ENCODE data around the gene ARFGEF3. TPM values are rescaled to one million over a fixed set of nuclear protein-coding genes. Genes with fewer than 3 reads are reported as not detected.

ARFGEF3 gene
- polyA plus RNA-seq, 2 donors, result 0.15 to 0.20 TPM

GRCh38 chr6:138242987-138243592, 81.4 kb downstream of the ARFGEF3 start:
- H3K9me3 ChIP-seq (ENCODE audit: control insufficient read depth in 2 of 2, insufficient read depth in 1 of 2, low read depth in 1 of 2, low read length in 1 of 2), result no peaks in the 10 kb centered on the region
- 65 to 70% methylated on average over 4 of the region's 4 CpGs for WGBS, 2 donors
- H3K27me3 ChIP-seq (ENCODE audit: control insufficient read depth in 1 of 2, insufficient read depth in 2 of 2, low read length in 2 of 2), result no peaks in the 10 kb centered on the region
- H3K27ac ChIP-seq (ENCODE audit: low read depth in 2 of 2, low read length in 1 of 2), result no peak overlapping the region
- no peaks in the 10 kb centered on the region for H3K4me1 ChIP-seq (ENCODE audit: control insufficient read depth in 2 of 2, insufficient read depth in 2 of 2, low read length in 1 of 2)
- no peaks in the 10 kb centered on the region for H3K36me3 ChIP-seq (ENCODE audit: control insufficient read depth in 2 of 2, insufficient read depth in 2 of 2, low read length in 1 of 2)
- no peak overlapping the region for H3K4me3 ChIP-seq (ENCODE audit: low read depth in 1 of 2, low read length in 2 of 2)

- no peaks in the 10 kb centered on the region for H3K36me3 ChIP-seq (ENCODE audit: control insufficient read depth in 2 of 2, insufficient read depth in 2 of 2, low read length in 1 of 2)
- H3K27ac ChIP-seq (ENCODE audit: low read depth in 2 of 2, low read length in 1 of 2), result no peak overlapping the region
- 76 to 84% methylated on average over 3 of the region's 3 CpGs for WGBS, 2 donors
- no peaks in the 10 kb centered on the region for H3K27me3 ChIP-seq (ENCODE audit: control insufficient read depth in 1 of 2, insufficient read depth in 2 of 2, low read length in 2 of 2)
- no peaks in the 10 kb centered on the region for H3K9me3 ChIP-seq (ENCODE audit: control insufficient read depth in 2 of 2, insufficient read depth in 1 of 2, low read depth in 1 of 2, low read length in 1 of 2)
- peaks cover 0 to 2% of the 10 kb centered on the region in 2 donors for H3K4me1 ChIP-seq (ENCODE audit: control insufficient read depth in 2 of 2, insufficient read depth in 2 of 2, low read length in 1 of 2)
- no peak overlapping the region for H3K4me3 ChIP-seq (ENCODE audit: low read depth in 1 of 2, low read length in 2 of 2)
Observed at GRCh38 chr6:138245751-138246150, 84.0 kb downstream of the ARFGEF3 start.

GRCh38 chr6:138246650-138247440, 85.1 kb downstream of the ARFGEF3 start:
- Histone ChIP-seq H3K9me3 (ENCODE audit: control insufficient read depth in 2 of 2, insufficient read depth in 1 of 2, low read depth in 1 of 2, low read length in 1 of 2) (no peaks in the 10 kb centered on the region), H3K27ac (ENCODE audit: low read depth in 2 of 2, low read length in 1 of 2) (no peak overlapping the region), H3K4me3 (ENCODE audit: low read depth in 1 of 2, low read length in 2 of 2) (no peak overlapping the region), H3K27me3 (ENCODE audit: control insufficient read depth in 1 of 2, insufficient read depth in 2 of 2, low read length in 2 of 2) (no peaks in the 10 kb centered on the region), H3K36me3 (ENCODE audit: control insufficient read depth in 2 of 2, insufficient read depth in 2 of 2, low read length in 1 of 2) (no peaks in the 10 kb centered on the region), H3K4me1 (ENCODE audit: control insufficient read depth in 2 of 2, insufficient read depth in 2 of 2, low read length in 1 of 2) (peaks cover 0 to 2% of the 10 kb centered on the region in 2 donors)
- WGBS, 2 donors, result 86% methylated on average over 3 of the region's 3 CpGs

- H3K27me3 ChIP-seq (ENCODE audit: control insufficient read depth in 1 of 2, insufficient read depth in 2 of 2, low read length in 2 of 2), result no peaks in the 10 kb centered on the region
- H3K4me1 ChIP-seq (ENCODE audit: control insufficient read depth in 2 of 2, insufficient read depth in 2 of 2, low read length in 1 of 2), result peaks cover 0 to 2% of the 10 kb centered on the region in 2 donors
- no peak overlapping the region for H3K27ac ChIP-seq (ENCODE audit: low read depth in 2 of 2, low read length in 1 of 2)
- no peaks in the 10 kb centered on the region for H3K9me3 ChIP-seq (ENCODE audit: control insufficient read depth in 2 of 2, insufficient read depth in 1 of 2, low read depth in 1 of 2, low read length in 1 of 2)
- H3K4me3 ChIP-seq (ENCODE audit: low read depth in 1 of 2, low read length in 2 of 2), result no peak overlapping the region
- H3K36me3 ChIP-seq (ENCODE audit: control insufficient read depth in 2 of 2, insufficient read depth in 2 of 2, low read length in 1 of 2), result no peaks in the 10 kb centered on the region
- 90% methylated on average over 7 of the region's 7 CpGs for WGBS, 2 donors
Observed at GRCh38 chr6:138248011-138248410, 86.3 kb downstream of the ARFGEF3 start.

GRCh38 chr6:138248878-138249277, 87.1 kb downstream of the ARFGEF3 start:
- Histone ChIP-seq H3K9me3 (ENCODE audit: control insufficient read depth in 2 of 2, insufficient read depth in 1 of 2, low read depth in 1 of 2, low read length in 1 of 2) (no peaks in the 10 kb centered on the region), H3K4me3 (ENCODE audit: low read depth in 1 of 2, low read length in 2 of 2) (no peak overlapping the region), H3K36me3 (ENCODE audit: control insufficient read depth in 2 of 2, insufficient read depth in 2 of 2, low read length in 1 of 2) (no peaks in the 10 kb centered on the region), H3K27ac (ENCODE audit: low read depth in 2 of 2, low read length in 1 of 2) (no peak overlapping the region), H3K4me1 (ENCODE audit: control insufficient read depth in 2 of 2, insufficient read depth in 2 of 2, low read length in 1 of 2) (peaks cover 0 to 2% of the 10 kb centered on the region in 2 donors), H3K27me3 (ENCODE audit: control insufficient read depth in 1 of 2, insufficient read depth in 2 of 2, low read length in 2 of 2) (no peaks in the 10 kb centered on the region)
- 84 to 89% methylated on average over 1 of the region's 1 CpG for WGBS, 2 donors

GRCh38 chr6:138250053-138250452, 88.3 kb downstream of the ARFGEF3 start:
- Histone ChIP-seq H3K9me3 (ENCODE audit: control insufficient read depth in 2 of 2, insufficient read depth in 1 of 2, low read depth in 1 of 2, low read length in 1 of 2) (no peaks in the 10 kb centered on the region), H3K36me3 (ENCODE audit: control insufficient read depth in 2 of 2, insufficient read depth in 2 of 2, low read length in 1 of 2) (no peaks in the 10 kb centered on the region), H3K4me3 (ENCODE audit: low read depth in 1 of 2, low read length in 2 of 2) (no peak overlapping the region), H3K27me3 (ENCODE audit: control insufficient read depth in 1 of 2, insufficient read depth in 2 of 2, low read length in 2 of 2) (no peaks in the 10 kb centered on the region), H3K4me1 (ENCODE audit: control insufficient read depth in 2 of 2, insufficient read depth in 2 of 2, low read length in 1 of 2) (peaks cover 0 to 2% of the 10 kb centered on the region in 2 donors), H3K27ac (ENCODE audit: low read depth in 2 of 2, low read length in 1 of 2) (no peak overlapping the region)
- 91 to 94% methylated on average over 4 of the region's 4 CpGs for WGBS, 2 donors

- peaks cover 0 to 2% of the 10 kb centered on the region in 2 donors for H3K4me1 ChIP-seq (ENCODE audit: control insufficient read depth in 2 of 2, insufficient read depth in 2 of 2, low read length in 1 of 2)
- 45 to 55% methylated on average over 16 of the region's 16 CpGs for WGBS, 2 donors
Observed at GRCh38 chr6:138250513-138251247, 88.9 kb downstream of the ARFGEF3 start.

GRCh38 chr6:138253731-138254130, 92.0 kb downstream of the ARFGEF3 start:
- Histone ChIP-seq H3K9me3 (ENCODE audit: control insufficient read depth in 2 of 2, insufficient read depth in 1 of 2, low read depth in 1 of 2, low read length in 1 of 2) (no peaks in the 10 kb centered on the region), H3K4me1 (ENCODE audit: control insufficient read depth in 2 of 2, insufficient read depth in 2 of 2, low read length in 1 of 2) (peaks cover 0 to 2% of the 10 kb centered on the region in 2 donors), H3K36me3 (ENCODE audit: control insufficient read depth in 2 of 2, insufficient read depth in 2 of 2, low read length in 1 of 2) (no peaks in the 10 kb centered on the region), H3K27me3 (ENCODE audit: control insufficient read depth in 1 of 2, insufficient read depth in 2 of 2, low read length in 2 of 2) (no peaks in the 10 kb centered on the region), H3K4me3 (ENCODE audit: low read depth in 1 of 2, low read length in 2 of 2) (no peak overlapping the region), H3K27ac (ENCODE audit: low read depth in 2 of 2, low read length in 1 of 2) (no peak overlapping the region)
- WGBS, 2 donors, result 91 to 95% methylated on average over 11 of the region's 11 CpGs

More at GRCh38 chr6:138250513-138251247, 88.9 kb downstream of the ARFGEF3 start:
- Histone ChIP-seq H3K27ac (ENCODE audit: low read depth in 2 of 2, low read length in 1 of 2) (peak overlapping the region; percentile 15 to 16), H3K4me3 (ENCODE audit: low read depth in 1 of 2, low read length in 2 of 2) (no peak overlapping the region), H3K9me3 (ENCODE audit: control insufficient read depth in 2 of 2, insufficient read depth in 1 of 2, low read depth in 1 of 2, low read length in 1 of 2) (no peaks in the 10 kb centered on the region), H3K36me3 (ENCODE audit: control insufficient read depth in 2 of 2, insufficient read depth in 2 of 2, low read length in 1 of 2) (no peaks in the 10 kb centered on the region), H3K27me3 (ENCODE audit: control insufficient read depth in 1 of 2, insufficient read depth in 2 of 2, low read length in 2 of 2) (no peaks in the 10 kb centered on the region)

GRCh38 chr6:138255443-138255842, 93.7 kb downstream of the ARFGEF3 start:
- Histone ChIP-seq H3K4me3 (ENCODE audit: low read depth in 1 of 2, low read length in 2 of 2) (no peak overlapping the region), H3K27ac (ENCODE audit: low read depth in 2 of 2, low read length in 1 of 2) (no peak overlapping the region), H3K27me3 (ENCODE audit: control insufficient read depth in 1 of 2, insufficient read depth in 2 of 2, low read length in 2 of 2) (no peaks in the 10 kb centered on the region), H3K9me3 (ENCODE audit: control insufficient read depth in 2 of 2, insufficient read depth in 1 of 2, low read depth in 1 of 2, low read length in 1 of 2) (no peaks in the 10 kb centered on the region), H3K36me3 (ENCODE audit: control insufficient read depth in 2 of 2, insufficient read depth in 2 of 2, low read length in 1 of 2) (no peaks in the 10 kb centered on the region), H3K4me1 (ENCODE audit: control insufficient read depth in 2 of 2, insufficient read depth in 2 of 2, low read length in 1 of 2) (peaks cover 0 to 2% of the 10 kb centered on the region in 2 donors)
- 92 to 93% methylated on average over 20 of the region's 20 CpGs for WGBS, 2 donors
